ENCODE measurements around the gene ABTB2.

Gene ABTB2

GRCh38 chr11:34359548-34359891 is 1.7 kb upstream of the ABTB2 start:
- no peak for DNase-seq

- DNase-seq, result peak; percentile 79
These were observed 1.1 kb upstream of the ABTB2 start for GRCh38 chr11:34358728-34359547.

GRCh38 chr11:34358258-34358727 is 483 bp upstream of the ABTB2 start:
- peak; percentile 79 for DNase-seq

DNA sequence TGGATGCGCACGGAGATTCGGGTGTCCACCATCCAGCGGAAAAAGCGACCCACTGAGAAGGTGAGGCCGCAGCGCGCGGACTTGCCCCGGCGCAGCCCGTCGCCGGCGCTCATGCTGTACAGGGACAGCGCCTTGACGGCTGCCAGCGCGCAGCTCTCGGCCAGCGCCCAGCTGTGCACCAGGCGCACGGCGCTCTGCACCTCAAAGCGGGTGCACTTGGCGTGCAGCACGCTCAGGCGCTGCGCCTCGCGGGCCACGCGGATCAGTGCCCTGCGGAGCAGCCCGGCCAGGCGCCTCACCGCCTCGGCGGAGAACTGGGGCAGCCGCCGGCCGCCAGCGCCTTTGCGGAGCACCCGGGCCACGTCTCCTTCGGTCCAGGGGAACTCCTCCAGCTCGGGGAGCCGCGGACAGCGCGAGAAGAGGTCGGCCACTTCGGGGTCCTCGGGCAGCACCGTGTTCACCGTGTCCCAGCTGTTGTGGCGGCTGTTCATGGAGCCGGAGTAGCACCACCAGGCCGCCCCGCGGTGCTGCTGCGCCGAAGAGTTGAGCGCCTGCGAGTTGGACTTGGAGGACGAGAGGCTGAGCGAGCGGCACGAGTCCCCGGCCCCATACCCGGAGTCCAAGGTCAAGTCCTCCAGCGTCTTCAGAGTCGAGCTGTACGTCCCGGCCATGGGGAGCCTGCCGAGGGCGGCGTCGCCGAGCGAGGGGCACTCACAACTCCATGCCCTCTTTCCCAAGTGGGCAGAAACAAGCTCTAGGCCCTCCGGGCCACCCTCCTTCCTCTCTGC is 703 bp downstream of the ABTB2 start:
- DNase-seq, result no peak

DNA sequence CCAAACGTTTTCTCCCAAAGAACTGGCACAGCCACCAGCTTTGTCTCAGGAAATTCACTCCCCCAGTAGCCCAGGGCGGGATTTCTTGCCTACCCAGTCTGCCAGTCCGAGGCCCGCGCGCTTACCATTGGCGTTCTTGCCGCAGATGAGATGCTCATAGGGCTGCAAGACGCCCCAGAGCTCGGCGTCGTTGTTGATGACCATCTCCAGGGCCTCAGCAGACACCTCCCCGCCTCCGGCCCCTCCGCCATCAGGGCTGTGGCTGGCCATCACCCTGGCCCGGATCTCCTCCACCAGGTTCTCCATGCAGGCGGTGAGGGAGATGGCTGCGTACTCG is 1.3 kb downstream of the ABTB2 start:
- DNase-seq, result no peak

DNA sequence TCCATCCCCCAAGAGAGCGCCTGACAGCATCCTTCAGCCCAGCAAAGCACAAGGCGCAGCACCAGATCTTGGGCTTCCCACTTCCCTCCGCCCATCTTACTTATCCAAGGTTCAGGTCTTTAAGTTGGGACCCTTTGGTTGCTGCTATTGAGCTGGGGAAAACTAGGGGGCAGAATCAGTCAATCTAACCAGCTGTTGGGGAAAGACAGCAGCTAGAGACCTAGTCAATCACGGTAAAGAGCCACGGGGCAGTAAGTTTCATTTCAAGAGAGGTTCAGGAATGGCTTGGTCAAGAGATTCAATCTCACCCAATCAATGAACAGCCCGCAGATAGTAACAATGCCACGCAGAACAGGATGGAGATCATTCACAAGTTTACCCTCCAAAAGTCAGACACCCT is 1.7 kb downstream of the ABTB2 start:
- no peak for DNase-seq

DNA sequence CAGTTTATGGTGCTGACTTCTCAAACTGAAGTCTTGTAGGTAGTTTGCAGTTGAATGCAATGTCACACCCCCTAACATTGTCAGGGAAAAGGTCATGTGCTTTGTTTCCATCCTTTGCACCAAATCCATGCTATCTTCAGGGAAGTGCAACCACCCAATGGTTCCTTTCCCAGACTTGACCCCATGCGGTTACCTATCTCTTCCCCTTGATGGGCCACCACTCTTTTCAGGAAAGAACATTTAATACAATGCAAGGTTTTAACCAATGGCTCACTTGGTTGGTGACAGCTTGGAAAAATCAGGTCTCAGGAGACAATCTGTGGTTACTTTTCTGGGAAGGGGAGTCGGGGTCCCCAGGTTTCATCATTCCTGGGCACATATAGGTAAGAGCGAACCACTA is 2.1 kb downstream of the ABTB2 start:
- no peak for DNase-seq

DNA sequence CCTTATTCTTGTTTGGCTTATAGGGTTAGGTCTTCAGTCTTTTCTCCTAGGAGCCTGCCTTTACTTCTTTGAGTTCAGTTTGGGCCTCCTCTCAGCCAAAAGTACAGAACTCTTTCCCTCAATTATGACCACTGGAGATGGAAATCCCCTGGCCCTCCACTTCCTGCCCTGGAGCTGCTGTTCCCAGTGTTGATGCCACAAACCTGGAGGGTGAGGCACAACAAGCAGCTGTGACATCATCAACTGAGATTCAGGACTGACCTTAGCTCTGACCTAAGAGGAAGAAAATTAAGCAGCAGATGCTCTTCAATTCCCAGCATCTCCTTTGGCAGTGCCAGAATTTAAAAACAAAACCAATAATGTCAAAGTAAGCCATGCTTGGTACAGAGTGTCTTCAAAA is 3.0 kb downstream of the ABTB2 start:
- DNase-seq, result no peak

- no peak for DNase-seq
These were observed 3.9 kb downstream of the ABTB2 start for GRCh38 chr11:34353881-34354280.

DNA sequence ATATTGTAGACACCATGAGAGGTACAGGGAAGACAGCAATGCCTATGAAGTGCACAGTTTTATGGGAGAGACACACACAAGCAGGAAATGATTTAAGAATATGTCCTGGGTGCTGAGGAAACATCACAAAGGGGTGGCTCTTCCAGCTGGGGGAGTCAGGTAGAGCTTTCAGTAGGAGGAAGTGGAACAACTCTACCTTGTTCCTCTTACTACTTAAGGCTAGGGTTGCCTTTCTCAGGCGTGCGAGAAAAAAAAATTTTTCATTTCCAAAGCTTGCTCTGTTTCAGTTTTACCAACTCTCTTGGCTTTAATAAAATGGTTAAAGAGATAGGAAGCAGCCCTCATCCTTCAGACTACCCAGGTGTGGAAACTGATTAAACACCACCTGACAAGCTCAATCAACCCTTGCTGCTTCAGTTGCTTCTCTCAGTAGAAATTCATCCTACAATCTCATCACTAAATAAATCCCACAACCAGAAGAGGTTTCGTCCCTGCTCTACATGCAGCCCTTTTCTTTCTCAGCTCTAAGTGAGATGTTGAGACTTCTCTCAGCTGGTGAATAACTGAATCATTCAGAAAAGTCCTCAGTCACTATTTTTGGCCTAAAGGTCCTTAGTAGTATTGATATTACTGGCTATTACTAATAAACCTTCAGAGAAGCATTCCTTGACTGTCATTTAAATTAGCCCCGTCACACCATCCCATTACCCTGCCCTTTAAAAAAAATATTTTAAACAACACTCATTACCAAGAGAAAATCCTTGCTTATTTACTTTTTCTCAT is 5.9 kb downstream of the ABTB2 start:
- DNase-seq, result no peak

GRCh38 chr11:34351051-34351450 is 6.8 kb downstream of the ABTB2 start:
- DNase-seq, result no peak

DNA sequence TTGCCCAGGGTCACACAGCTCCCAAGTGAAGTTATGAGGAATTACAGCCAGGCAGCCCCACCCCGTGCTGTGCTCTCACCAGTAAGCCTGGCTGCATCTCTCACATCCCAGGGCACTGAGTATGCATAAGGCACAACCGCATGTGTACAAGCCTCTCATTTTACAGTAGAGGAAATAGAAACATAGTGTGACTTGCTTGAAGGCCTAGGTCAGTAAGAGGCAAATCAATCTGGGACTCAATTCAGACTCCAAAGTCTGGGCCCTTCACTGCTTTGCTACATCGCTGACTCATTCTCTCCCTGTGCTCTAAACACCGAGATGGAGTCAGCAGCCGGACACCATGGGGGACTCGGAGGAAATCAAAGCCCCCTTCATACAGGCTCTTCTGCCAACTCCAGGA is 7.9 kb downstream of the ABTB2 start:
- DNase-seq, result no peak

DNA sequence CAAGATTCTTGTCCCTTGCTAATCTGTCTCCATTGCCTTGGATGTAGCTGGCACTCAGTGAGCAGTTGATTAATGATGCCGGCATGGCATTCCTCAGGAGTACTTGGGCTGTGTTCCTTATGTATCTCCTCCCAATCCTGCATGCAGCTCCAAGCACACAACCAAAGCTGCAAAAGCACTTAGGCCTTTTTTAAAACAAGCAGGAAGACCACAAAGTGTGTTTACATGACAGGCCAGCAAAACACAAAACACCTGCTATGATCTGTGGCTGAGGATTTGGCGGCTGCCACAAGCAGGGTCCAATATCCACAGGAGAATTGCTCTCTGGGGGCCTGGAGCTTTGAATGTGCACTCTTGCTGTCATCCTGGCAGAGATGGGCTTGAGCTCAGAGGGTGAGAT is 8.9 kb downstream of the ABTB2 start:
- peak; percentile 81 for DNase-seq

DNA sequence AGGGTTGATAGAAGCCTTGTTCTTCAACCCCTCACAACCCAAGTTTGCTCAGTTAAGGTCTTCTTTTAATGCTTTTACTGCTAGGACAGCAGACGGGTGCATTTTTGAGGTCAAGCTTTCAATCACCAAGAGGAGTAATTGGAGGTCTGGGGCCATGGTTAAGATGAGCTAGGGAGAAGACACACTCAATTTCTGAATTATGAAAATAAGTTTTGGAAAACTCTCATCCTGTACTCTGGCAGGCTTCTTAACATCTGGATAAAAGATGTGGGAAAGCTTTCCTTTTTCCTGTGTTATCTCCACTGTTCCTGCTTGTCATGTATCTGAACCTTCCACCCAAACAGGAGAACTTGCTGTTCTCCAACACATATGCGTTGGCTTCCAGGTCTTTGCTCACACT is 9.7 kb downstream of the ABTB2 start:
- no peak for DNase-seq

DNA sequence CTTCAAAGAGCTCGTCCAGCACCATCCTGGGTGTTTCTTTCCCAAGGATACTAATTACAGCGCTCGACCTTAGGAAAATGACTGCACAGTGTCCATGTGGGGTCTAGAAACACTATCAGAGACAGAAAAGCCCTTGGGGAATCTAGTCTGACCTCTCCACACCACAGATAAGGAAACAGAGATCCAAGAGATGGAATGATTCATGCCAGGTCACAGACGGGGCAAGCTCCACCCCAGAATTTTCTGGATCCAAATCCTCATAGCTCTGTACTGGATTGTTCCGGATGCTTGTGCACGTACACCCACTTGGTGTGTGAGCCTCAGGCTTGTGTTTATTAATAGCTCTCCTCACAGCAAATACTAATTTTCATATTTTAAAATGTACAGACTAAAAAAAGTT is 11.3 kb downstream of the ABTB2 start:
- DNase-seq, result no peak

DNA sequence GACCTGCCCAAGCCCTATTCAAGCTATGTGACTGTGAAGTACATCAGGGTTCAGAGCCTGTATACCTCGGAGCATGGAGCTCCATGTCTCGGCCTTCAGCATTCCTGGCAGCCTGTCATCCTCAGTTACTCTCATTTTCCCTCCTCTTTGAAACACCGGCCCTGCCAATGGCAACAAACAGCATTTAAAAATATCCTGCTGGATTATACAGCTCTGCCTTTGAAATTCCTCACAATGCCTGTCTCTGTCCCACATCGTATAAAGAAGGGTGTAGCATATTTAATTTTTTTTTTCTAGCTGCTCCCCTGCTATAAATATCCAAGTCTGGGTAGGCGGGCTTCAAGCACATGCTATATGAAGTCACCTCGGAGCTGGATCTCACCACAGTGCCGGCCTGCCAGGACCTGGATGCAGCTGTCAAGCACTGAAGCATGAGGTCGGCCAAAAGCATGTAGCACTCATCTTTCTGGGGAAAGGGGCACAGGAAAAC is 11.8 kb downstream of the ABTB2 start:
- DNase-seq, result no peak

GRCh38 chr11:34345540-34345876 is 12.3 kb downstream of the ABTB2 start:
- DNase-seq, result no peak

DNA sequence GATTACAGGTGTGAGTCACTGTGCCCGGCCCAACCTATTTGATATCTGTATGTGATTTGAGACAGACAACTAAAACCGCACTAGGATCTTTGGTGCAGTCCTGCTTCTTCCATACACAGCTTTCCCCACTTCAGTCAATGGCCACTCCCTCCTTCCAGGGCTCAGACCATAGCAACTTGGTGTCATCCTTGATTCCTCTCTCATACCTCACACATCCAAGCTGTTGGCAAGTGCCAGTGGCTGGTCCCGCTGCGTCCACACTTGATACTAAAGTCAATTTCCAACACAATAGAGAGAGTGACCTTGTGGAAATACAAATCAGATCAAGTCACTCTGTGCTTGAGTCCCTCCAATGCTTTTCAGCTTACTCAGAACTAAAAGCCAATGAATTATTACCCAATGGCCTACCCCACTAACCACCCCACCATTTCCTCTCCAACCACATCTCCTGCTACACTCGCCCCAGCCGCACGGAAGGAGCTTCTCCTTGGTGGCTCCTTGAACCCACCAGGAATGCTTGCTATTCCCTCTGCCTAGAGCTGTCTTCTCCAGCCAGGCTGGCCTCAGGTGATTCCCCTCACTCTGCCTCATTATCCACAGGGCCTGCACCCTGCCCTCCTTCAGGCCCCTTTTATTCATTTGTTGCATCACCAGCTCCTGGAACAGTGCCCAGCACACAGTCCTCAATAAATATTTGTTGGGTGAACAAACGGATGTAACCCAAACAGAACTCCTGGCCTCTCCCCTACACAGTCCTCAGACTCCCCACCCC is 12.9 kb downstream of the ABTB2 start:
- peak; percentile 86 for DNase-seq

GRCh38 chr11:34344410-34344767 is 13.4 kb downstream of the ABTB2 start:
- DNase-seq, result no peak

DNA sequence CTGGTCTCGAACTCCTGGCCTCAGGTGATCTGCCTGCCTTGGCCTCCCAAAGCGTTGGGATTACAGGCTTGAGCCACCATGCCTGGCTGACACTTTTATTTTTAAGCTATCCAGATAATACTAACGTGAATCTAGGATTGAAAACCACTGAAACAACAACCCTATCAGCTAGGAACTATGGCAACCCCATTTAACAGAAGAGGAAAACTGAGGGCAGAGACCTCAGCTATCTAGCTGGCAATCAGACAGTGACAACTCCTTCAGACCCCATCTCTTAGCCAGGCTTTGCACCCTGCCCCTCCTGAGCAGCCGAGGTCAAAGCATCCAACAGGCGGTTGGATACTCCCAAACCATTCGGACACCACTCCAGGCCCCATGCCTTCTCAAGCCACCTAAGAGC is 14.1 kb downstream of the ABTB2 start:
- no peak for DNase-seq

DNA sequence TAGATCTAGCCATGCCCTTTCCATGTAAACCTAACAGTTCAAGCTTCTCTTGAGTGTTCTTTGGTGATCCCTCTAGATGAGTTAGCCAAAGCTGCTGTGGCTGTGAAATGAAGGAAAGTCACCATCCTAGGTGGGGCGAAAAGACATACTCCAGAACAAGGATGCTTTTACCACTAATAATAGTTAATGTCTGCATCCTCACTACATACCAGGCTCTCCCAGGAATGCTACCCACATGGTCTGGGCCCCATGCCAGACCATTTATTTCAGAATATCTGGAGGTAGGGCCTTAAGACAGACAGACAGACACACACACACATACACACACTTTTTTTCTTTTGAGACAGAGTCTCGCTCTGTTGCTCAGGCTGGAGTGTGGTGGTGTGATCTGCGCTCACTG is 14.7 kb downstream of the ABTB2 start:
- DNase-seq, result no peak

DNA sequence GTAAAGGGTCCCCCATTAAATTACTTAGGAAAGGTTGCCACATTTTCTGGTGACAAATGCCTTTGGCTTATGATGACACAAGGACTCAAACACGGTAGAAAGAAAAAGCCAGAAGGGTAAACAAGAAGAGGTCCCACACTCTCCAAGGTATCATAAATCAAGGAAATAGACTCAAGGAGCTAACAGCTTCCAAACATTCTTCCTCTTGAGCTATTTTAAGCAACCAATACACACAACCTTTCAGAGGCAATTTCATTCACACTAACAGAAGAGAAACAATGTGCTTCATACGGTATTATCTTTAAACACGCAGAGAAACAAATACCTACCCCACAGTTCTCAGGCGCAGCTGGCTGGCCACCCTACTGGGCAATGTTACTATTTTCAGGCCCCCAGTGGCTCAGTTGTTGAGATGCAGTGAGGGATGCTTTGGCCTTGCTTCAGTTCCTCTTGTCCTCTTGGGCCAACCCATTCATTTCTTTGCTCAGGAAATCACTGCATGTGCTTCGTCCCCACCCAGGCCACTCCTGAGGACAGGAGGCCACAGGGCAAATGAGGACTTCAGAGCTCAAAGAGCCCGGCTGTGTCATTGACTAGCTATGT is 15.8 kb downstream of the ABTB2 start:
- no peak for DNase-seq

GRCh38 chr11:34341096-34341495 is 16.7 kb downstream of the ABTB2 start:
- DNase-seq, result no peak

All from NCI-H2029 treated with DMSO at 0.1 percent for 48 hours (cell line).